GM13977 (cell line): ENCODE measurements around the gene SSBP4.

Source experiments
- DNase-seq: peaks from one replicate; pipeline ENCODE4 v3.0.0; 2012; ENCODE audit warnings: low spot score
- CTCF ChIP-seq: IDR thresholded peaks from 2 replicates; pipeline ENCODE4 v1.5.1; 2012; ENCODE audit warnings: mild to moderate bottlenecking, control low read depth; ENCODE audit not compliant: insufficient read depth; ENCODE audit errors: extremely low read depth, missing control alignments
- in situ Hi-C: fragments of 300-500 bp; cut with MboI; formaldehyde crosslinking; loops from one replicate; pipeline ENCODE4 v1.12.0; 2022; ENCODE audit warnings: low sequenced_read_pairs, low pct_unique_long_range_greater_than_20kb, mixed read lengths, inconsistent platforms; ENCODE audit not compliant: unreplicated experiment

Gene SSBP4

GRCh38 chr19:18406749-18407148 lies 12.4 kb upstream of the SSBP4 start:
- no peak for TF ChIP-seq CTCF
- in situ Hi-C loops, result no loop called here
- DNase-seq, result no peak

DNA sequence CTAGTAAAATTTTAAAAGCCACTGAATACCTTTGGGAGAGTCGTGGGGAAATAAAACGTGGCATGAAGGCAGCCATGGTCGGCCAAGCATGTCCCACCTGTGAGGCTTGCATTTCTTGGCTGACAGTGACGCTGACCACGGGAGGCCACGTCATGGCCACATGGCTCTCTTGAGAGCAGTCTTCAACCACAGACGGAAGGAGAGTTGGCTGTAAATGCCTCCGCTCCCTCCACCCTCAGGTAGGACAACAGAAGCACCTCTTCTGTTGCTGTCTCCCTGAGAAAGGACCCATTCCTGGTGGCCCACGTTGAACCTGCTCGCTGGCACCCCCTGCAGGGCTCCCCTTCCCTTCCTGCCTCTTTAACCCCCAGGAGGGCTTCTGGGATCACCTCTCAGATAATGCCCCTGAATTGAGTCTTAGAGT lies 11.1 kb upstream of the SSBP4 start:
- in situ Hi-C loops, result no loop called here
- peak; percentile 58 for TF ChIP-seq CTCF
- peak; percentile 79 for DNase-seq

- no peak for DNase-seq
- no peak for TF ChIP-seq CTCF
- in situ Hi-C loops, result no loop called here
These were observed 6.5 kb upstream of the SSBP4 start for GRCh38 chr19:18412610-18413239.

DNA sequence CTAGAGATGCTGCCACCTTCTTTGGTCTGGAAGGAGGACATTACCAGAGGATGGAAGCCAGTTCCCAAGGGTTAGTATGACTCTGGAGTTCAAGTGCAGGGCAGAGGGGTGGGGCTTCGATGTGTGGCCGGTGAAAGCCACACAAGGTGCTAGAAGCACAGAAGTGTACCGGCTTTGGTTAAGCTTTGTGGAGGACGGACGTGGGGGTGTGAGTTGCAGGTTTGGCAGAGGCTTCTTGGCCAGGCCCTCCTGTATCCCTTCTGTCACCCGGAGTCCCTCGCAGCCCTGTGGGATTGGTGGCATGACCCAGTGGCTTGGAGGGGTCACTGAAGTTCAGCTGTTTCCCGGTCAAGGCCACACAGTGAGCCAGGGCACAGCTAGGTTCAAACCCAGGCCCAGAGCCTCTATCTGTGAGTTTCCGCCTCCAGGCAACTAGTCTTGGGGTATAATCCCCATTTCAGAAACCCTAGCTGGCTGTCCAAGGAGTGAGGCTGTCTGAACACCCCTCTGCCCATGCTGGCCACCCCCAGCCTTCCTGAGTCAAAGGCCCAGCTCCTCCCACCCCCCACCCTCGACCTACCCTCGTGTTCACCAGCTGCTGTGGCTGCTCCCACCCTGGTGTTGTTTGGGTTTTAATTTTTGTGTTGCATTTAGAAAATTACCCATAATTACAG lies 4.6 kb upstream of the SSBP4 start:
- in situ Hi-C loops, result no loop called here
- no peak for DNase-seq
- TF ChIP-seq CTCF, result no peak

DNA sequence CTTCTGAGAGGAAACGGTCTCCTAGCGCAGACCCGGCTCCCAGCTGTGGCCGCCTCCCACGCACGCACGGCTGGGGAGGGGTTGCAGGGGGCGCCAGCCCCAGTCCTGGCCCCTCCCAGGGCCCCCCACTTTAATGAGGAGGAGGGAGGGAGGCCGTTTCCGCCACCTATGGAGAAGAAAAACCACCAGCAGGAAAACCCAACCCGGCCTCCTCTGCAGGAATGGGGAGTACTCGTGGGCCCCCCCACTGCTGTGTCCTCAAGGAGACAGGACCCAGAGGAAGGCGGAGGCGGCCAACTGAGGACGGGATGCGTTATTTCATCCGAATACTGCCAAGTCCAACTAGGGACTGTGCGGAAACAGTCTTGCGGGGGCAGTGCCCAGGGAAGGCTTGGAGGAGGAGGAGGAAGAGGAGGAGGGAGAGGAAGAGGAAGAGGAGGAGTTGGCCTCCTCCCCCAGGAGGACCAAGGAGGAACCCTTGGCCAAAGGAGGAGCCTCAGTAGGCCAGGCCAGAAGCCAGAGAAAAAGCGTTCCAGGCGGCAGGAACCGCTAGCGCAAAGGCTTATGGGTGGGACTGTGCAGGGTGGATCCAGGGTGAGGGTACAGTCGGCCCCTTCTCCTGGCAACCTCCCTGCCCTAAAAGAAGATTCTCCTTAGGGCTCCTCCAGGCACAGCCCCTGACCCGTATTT lies 3.9 kb upstream of the SSBP4 start:
- no peak for DNase-seq
- in situ Hi-C loops, result no loop called here

More for the DNA sequence above, 3.9 kb upstream of the SSBP4 start:
- TF ChIP-seq CTCF, result no peak
